Coronary artery (tissue), 2 donors: ENCODE data around the gene TM9SF4.

Experiments
- DNase-seq: peaks from one replicate; pipeline ENCODE4 v3.0.0-alpha.2; 2017; ENCODE audit warnings: low spot score
- H3K27ac ChIP-seq, 2 donors: fragments of 200-600 bp; sonication (generic); one replicate each; pipeline ENCODE4 v1.5.1; 2016 to 2019
- H3K4me3 ChIP-seq: fragments of 200-600 bp; sonication (generic); 2 replicates; pipeline ENCODE4 v1.5.1; 2016; ENCODE audit warnings: mild to moderate bottlenecking, moderate library complexity
- TF ChIP-seq, protein P1 (sequence below): fragments of 200-600 bp; sonication (generic); IDR thresholded peaks from one replicate; pipeline ENCODE4 v1.5.1; 2019; ENCODE audit warnings: antibody characterized with exemption

TM9SF4 gene

DNA sequence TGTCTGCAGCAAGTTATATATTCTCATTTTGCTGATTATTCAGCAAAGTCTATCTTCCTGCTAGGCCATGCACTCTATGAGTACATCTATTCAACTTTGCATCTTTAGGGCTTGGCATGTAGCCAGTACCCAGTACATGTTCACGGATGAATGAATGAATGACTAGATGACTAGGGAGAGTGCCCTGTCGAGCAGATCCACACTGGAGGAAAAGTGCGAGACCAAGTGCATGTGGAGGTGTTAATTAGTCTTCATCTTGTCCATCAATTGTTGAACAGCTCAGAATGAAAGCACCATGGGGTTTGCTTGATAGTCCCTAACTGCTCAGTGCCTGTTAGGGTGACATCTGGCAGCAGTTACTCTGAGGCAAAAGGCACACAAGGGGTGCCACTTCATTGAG, 30.4 kb downstream of the TM9SF4 start:
- no peak for DNase-seq
- TF ChIP-seq, protein P1, sequence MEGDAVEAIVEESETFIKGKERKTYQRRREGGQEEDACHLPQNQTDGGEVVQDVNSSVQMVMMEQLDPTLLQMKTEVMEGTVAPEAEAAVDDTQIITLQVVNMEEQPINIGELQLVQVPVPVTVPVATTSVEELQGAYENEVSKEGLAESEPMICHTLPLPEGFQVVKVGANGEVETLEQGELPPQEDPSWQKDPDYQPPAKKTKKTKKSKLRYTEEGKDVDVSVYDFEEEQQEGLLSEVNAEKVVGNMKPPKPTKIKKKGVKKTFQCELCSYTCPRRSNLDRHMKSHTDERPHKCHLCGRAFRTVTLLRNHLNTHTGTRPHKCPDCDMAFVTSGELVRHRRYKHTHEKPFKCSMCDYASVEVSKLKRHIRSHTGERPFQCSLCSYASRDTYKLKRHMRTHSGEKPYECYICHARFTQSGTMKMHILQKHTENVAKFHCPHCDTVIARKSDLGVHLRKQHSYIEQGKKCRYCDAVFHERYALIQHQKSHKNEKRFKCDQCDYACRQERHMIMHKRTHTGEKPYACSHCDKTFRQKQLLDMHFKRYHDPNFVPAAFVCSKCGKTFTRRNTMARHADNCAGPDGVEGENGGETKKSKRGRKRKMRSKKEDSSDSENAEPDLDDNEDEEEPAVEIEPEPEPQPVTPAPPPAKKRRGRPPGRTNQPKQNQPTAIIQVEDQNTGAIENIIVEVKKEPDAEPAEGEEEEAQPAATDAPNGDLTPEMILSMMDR: no peak

DNA sequence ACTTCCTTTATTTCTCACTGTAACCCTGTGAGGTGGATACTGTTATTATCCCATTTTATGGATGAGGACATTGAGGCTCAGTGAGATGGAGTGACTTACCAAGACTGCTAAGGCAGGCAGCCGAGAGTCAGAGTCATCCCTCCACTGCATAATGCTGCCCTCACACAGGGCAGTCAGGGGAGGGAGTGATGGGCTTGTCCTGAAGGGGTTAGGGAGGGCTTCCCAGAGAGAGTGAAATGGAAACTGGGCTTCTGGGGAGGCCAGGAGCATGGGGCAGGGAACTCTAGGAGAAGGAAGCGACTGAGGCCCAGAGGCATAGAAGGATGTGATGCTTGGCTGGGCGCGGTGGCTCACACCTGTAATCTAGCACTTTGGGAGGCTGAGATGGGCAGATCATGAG, 31.1 kb downstream of the TM9SF4 start:
- no peak for DNase-seq
- TF ChIP-seq, protein P1: no peak
- Histone ChIP-seq H3K4me3 (no peak overlapping the region), H3K27ac (no peak overlapping the region)

More for the DNA sequence above, 30.4 kb downstream of the TM9SF4 start:
- Histone ChIP-seq H3K4me3 (no peak overlapping the region), H3K27ac (no peak overlapping the region)

DNA sequence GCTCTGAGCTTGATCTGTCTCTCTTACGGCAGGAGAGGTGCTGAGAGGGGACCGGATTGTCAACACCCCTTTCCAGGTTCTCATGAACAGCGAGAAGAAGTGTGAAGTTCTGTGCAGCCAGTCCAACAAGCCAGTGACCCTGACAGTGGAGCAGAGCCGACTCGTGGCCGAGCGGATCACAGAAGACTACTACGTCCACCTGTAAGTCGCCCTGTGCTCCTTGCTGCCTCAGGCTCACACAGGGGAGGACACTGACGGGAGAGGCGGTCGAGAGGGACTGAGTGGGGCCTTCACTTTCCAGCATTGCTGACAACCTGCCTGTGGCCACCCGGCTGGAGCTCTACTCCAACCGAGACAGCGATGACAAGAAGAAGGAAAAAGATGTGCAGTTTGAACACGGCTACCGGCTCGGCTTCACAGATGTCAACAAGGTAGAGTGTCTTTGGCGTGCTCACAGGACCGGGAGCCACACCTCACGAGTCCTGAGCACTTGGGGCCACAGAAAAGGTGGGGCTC, 32.0 kb downstream of the TM9SF4 start:
- DNase-seq: no peak
- TF ChIP-seq, protein P1: no peak
- no peak overlapping the region for H3K27ac ChIP-seq
- no peak overlapping the region for H3K4me3 ChIP-seq

GRCh38 chr20:32142088-32142487, 32.6 kb downstream of the TM9SF4 start:
- DNase-seq: no peak
- TF ChIP-seq, protein P1: no peak
- no peak overlapping the region for H3K27ac ChIP-seq
- H3K4me3 ChIP-seq: no peak overlapping the region

DNA sequence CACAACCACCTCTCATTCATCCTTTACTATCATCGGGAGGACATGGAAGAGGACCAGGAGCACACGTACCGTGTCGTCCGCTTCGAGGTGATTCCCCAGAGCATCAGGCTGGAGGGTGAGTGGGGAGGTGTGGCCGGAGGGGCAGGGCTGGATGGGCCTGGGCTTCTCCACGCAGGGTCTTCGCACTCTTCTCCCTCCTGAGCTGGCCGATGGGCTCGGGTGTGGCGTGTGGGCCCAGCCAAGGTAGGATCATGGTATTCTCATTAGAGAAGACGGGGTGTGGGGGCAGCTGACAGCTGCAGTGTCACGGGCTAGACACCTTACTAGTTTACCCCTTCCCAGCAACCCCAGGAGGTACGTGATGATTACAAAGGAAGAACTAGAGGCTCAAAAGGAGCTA, 33.5 kb downstream of the TM9SF4 start:
- Histone ChIP-seq H3K27ac (no peak overlapping the region), H3K4me3 (no peak overlapping the region)
- DNase-seq: no peak
- TF ChIP-seq, protein P1: no peak

GRCh38 chr20:32144898-32145662, 35.6 kb downstream of the TM9SF4 start:
- TF ChIP-seq, protein P1: no peak
- Histone ChIP-seq H3K4me3 (no peak overlapping the region), H3K27ac (no peak overlapping the region)
- no peak for DNase-seq

GRCh38 chr20:32149566-32150170, 40.2 kb downstream of the TM9SF4 start:
- no peak for DNase-seq
- H3K4me3 ChIP-seq: no peak overlapping the region
- TF ChIP-seq, protein P1: no peak
- no peak overlapping the region for H3K27ac ChIP-seq
